Activated B cell treated with CpG ODN at 0.5 μM for 24 hours (primary cell): Measurements from ENCODE around the gene TLR6. TPM values are rescaled to one million over a fixed set of nuclear protein-coding genes. Genes with fewer than 3 reads are reported as not detected.
A peak's percentile ranks its signal among the peaks of the same experiment; 100 is the strongest.

ENCODE experiments used
- ATAC-seq: fragments of 200-7000 bp; cut with Tn5 transposase; one replicate; pipeline ENCODE4 v1.10.0; 2021; ENCODE audit warnings: low read depth, mild to moderate bottlenecking, moderate library complexity
- CTCF ChIA-PET: fragments of 350-600 bp; sonication (Branson Sonifier 250); formaldehyde crosslinking; loops from one replicate; lab custom pipeline; 2021; ENCODE audit warnings: antibody characterized with exemption; lab: Charles Lee
- POLR2A ChIA-PET: fragments of 350-600 bp; sonication (Branson Sonifier 250); formaldehyde crosslinking; loops from one replicate; lab custom pipeline; 2021; ENCODE audit warnings: antibody characterized with exemption; lab: Charles Lee
- DNase-seq: peaks from one replicate; pipeline ENCODE4 v3.0.0; 2022
- H3K27ac Mint-ChIP-seq: one replicate; pipeline ENCODE4 v1.8.0; 2020; ENCODE audit warnings: mixed read lengths
- H3K27me3 Mint-ChIP-seq: one replicate; pipeline ENCODE4 v1.8.0; 2021; ENCODE audit warnings: mixed read lengths
- H3K36me3 Mint-ChIP-seq: one replicate; pipeline ENCODE4 v1.8.0; 2021; ENCODE audit warnings: low read depth, mixed read lengths
- H3K4me1 Mint-ChIP-seq: one replicate; pipeline ENCODE4 v1.8.0; 2021; ENCODE audit warnings: mixed read lengths
- H3K4me3 Mint-ChIP-seq: one replicate; pipeline ENCODE4 v1.8.0; 2020; ENCODE audit warnings: mild to moderate bottlenecking, mixed read lengths
- H3K9me3 Mint-ChIP-seq: one replicate; pipeline ENCODE4 v1.8.0; 2020; ENCODE audit warnings: mixed read lengths
- CTCF ChIP-seq: fragments of 200-600 bp; IDR thresholded peaks from one replicate; pipeline ENCODE4 v1.8.0; 2022; ENCODE audit warnings: antibody characterized with exemption, mild to moderate bottlenecking
- intact Hi-C: fragments of 100-400 bp; cut with micrococcal nuclease; formaldehyde crosslinking; loops from one replicate; pipeline ENCODE4 v1.15.1; 2024
- total RNA-seq: library from RNA; stranded (reverse); gene quantifications from 2 replicates; pipeline ENCODE4 v1.2.3, GENCODE V29; 2022

The TLR6 gene
- total RNA-seq, 1 donor from 2014 or later: 64.7 TPM

- peaks cover 38% of the 10 kb centered on the region for H3K4me1 Mint-ChIP-seq
- H3K27me3 Mint-ChIP-seq: no peaks in the 10 kb centered on the region
- intact Hi-C loops: no loop called here
- no peak for TF ChIP-seq CTCF
- no peak for ATAC-seq
- H3K9me3 Mint-ChIP-seq: peaks cover 5% of the 10 kb centered on the region
- H3K36me3 Mint-ChIP-seq: peaks cover 27% of the 10 kb centered on the region
- ChIA-PET CTCF (interaction anchor here (1.8 to 2.0 kb wide), 2 partner anchors 29 to 73 kb away, joined by 8 to 11 read pairs; no protein-coding TSS in a partner anchor), POLR2A (interaction anchor here (0.6 to 2.6 kb wide), 4 partner anchors 15 to 178 kb away, joined by 3 to 13 read pairs (median 4); no protein-coding TSS in a partner anchor)
- H3K27ac Mint-ChIP-seq: no peak overlapping the region
- no peak overlapping the region for H3K4me3 Mint-ChIP-seq
- DNase-seq: no peak
These were observed 68.3 kb downstream of the TLR6 start for GRCh38 chr4:38788317-38788716.

- no peak for ATAC-seq
- POLR2A ChIA-PET: interaction anchor here (0.6 to 4.3 kb wide), 2 partner anchors 17 to 179 kb away, joined by 4 to 34 read pairs; partner anchors contain the start of gene TLR1
- DNase-seq: no peak
- H3K27me3 Mint-ChIP-seq: no peaks in the 10 kb centered on the region
- no peak overlapping the region for H3K4me3 Mint-ChIP-seq
- no peak for TF ChIP-seq CTCF
- H3K36me3 Mint-ChIP-seq: peaks cover 23% of the 10 kb centered on the region
- H3K9me3 Mint-ChIP-seq: peaks cover 5% of the 10 kb centered on the region
- H3K27ac Mint-ChIP-seq: peak overlapping the region; percentile 10
- peaks cover 39% of the 10 kb centered on the region for H3K4me1 Mint-ChIP-seq
- intact Hi-C loops: no loop called here
- CTCF ChIA-PET: no interaction called here
These were observed 68.9 kb downstream of the TLR6 start for GRCh38 chr4:38787693-38788092.

GRCh38 chr4:38785901-38786402, 70.7 kb downstream of the TLR6 start:
- peak overlapping the region; percentile 89 for H3K27ac Mint-ChIP-seq

GRCh38 chr4:38785041-38785790, 71.4 kb downstream of the TLR6 start:
- peaks cover 5% of the 10 kb centered on the region for H3K9me3 Mint-ChIP-seq
- peak overlapping the region; percentile 89 for H3K27ac Mint-ChIP-seq
- TF ChIP-seq CTCF: no peak
- peaks cover 23% of the 10 kb centered on the region for H3K36me3 Mint-ChIP-seq
- H3K4me3 Mint-ChIP-seq: no peak overlapping the region
- CTCF ChIA-PET: interaction anchor here (1.0 to 8.1 kb wide), 8 partner anchors 12 to 76 kb away, joined by 3 to 331 read pairs (median 6); partner anchors contain the start of genes TLR1 and TLR6
- intact Hi-C loops: no loop called here
- DNase-seq (no peak), ATAC-seq (no peak)
- POLR2A ChIA-PET: interaction anchor here (1.3 to 4.3 kb wide), 7 partner anchors 11 to 75 kb away, joined by 4 to 34 read pairs (median 7); partner anchors contain the start of gene TLR1
- no peaks in the 10 kb centered on the region for H3K27me3 Mint-ChIP-seq
- H3K4me1 Mint-ChIP-seq: peaks cover 44% of the 10 kb centered on the region

More at GRCh38 chr4:38785901-38786402, 70.7 kb downstream of the TLR6 start:
- POLR2A ChIA-PET: interaction anchor here (1.3 to 4.3 kb wide), 7 partner anchors 10 to 75 kb away, joined by 4 to 34 read pairs (median 7); partner anchors contain the start of gene TLR1
- Mint-ChIP-seq H3K36me3 (peaks cover 25% of the 10 kb centered on the region), H3K9me3 (peaks cover 5% of the 10 kb centered on the region), H3K4me1 (peaks cover 41% of the 10 kb centered on the region), H3K27me3 (no peaks in the 10 kb centered on the region), H3K4me3 (peak overlapping the region; percentile 39)
- DNase-seq (no peak), ATAC-seq (peak; percentile 67)
- CTCF ChIA-PET: interaction anchor here (1.0 to 8.1 kb wide), 8 partner anchors 11 to 75 kb away, joined by 3 to 331 read pairs (median 4); partner anchors contain the start of genes TLR1 and TLR6
- TF ChIP-seq CTCF: no peak
- intact Hi-C loops: loop anchor here (1.0 kb wide), 1 partner anchor 18 kb away; the partner anchor contains the start of gene TLR1
